ENCODE measurements around the gene SLC6A13.
"Not testable (repeated sequence)": the region's sequence is repeated elsewhere in the genome, so short reads cannot be mapped to it uniquely, and the experiment has no call there.

Gene SLC6A13

DNA sequence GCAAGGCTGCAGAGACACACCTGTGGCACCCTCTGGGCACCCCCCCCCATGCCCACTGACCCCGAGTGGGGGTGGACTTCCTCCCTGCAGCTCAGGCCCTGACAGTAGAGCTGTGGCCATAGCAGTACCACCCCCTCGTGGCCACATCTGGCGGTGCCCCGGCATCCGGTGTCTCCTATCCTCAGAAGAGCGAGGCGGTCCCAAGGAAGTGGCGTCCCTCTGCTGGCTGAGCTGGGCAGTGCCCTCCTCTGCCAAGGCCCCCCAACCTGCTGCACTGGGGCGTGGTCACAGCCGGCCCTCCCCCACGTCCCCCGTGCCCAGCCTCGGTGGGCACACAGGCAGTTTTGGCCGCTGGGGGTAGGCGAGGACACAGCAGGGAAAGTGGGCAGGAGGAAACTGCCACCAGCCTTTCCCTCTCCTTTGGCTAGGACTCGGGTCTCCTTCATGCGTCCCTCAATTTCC is 42.7 kb downstream of the SLC6A13 start:
- H2AFZ ChIP-seq (ENCODE audit: low read length): no peak overlapping the region
- no peaks in the 10 kb centered on the region for H3K9me3 ChIP-seq (ENCODE audit: low read length)
- H3K79me2 ChIP-seq (ENCODE audit: insufficient read depth, low read length): no peaks in the 10 kb centered on the region
- H3K27me3 ChIP-seq (ENCODE audit: insufficient read depth, low read length): peaks cover 6% of the 10 kb centered on the region; the same call in 1 of the 2 replicates
- H3K9ac ChIP-seq (ENCODE audit: low read length): no peak overlapping the region
- H3K9me2 ChIP-seq (ENCODE audit: low read depth, low read length): no peaks in the 10 kb centered on the region
- H3F3A ChIP-seq (ENCODE audit: insufficient read depth, low read length): no peaks in the 10 kb centered on the region
- no peaks in the 10 kb centered on the region for H3K36me3 ChIP-seq (ENCODE audit: insufficient read depth, low read length)
- no peak overlapping the region for H3K4me2 ChIP-seq (ENCODE audit: low read length)
- TF ChIP-seq, protein P1, sequence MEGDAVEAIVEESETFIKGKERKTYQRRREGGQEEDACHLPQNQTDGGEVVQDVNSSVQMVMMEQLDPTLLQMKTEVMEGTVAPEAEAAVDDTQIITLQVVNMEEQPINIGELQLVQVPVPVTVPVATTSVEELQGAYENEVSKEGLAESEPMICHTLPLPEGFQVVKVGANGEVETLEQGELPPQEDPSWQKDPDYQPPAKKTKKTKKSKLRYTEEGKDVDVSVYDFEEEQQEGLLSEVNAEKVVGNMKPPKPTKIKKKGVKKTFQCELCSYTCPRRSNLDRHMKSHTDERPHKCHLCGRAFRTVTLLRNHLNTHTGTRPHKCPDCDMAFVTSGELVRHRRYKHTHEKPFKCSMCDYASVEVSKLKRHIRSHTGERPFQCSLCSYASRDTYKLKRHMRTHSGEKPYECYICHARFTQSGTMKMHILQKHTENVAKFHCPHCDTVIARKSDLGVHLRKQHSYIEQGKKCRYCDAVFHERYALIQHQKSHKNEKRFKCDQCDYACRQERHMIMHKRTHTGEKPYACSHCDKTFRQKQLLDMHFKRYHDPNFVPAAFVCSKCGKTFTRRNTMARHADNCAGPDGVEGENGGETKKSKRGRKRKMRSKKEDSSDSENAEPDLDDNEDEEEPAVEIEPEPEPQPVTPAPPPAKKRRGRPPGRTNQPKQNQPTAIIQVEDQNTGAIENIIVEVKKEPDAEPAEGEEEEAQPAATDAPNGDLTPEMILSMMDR (IDR thresholded peaks at IDR 0.05; ENCODE audit: low read length): peak; percentile 98
- no peak for TF ChIP-seq EZH2 (IDR thresholded peaks at IDR 0.05; ENCODE audit: borderline replicate concordance, low read length)
- H3K4me3 ChIP-seq (ENCODE audit: low read depth, low read length, poor library complexity, severe bottlenecking): no peak overlapping the region
- H3K4me1 ChIP-seq (ENCODE audit: insufficient read depth, low read length, severe bottlenecking): no peaks in the 10 kb centered on the region
- H4K20me1 ChIP-seq (ENCODE audit: insufficient read depth, low read length): no peaks in the 10 kb centered on the region
- no peak overlapping the region for H3K27ac ChIP-seq (ENCODE audit: low read depth, low read length, poor library complexity, severe bottlenecking)

DNA sequence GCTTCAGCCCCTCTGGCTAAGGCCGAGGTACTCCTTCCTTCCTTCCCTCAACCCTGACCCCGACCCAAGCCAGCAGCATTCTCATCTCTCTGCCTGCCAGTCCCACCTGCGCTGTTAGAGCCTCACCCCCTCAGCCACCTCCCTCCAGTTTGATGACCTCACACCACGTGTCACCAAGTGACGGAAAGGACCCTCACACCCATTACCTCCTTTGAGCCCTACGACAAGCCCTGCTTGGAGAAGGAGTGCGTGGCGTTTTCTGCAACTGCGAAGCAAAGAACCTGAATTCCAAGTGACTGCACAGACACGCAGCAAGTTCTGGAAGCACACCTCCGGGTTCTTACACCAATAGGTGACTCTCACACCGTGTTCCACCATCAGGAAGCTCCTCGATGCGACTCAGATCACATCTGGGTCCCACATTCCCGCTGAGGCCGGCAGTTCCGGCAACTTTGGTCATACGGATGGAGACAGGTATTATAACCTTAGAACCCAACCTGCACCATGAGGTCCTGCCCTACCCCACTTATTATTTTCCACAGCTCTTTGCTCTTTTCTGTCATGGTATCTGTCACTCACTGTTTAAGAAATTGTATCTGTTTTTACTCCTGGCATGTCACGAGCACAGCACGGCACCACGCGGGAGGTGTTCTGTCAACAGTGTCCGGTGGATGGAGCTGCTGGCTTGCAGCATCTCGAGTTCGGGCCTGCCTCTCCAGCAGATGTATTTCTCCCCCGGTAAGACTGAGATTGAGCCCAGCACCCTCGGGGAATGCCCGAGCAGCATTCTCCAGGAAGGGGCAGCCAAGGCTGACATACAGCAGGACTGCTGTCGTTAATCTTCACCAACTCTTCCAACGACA is 43.7 kb downstream of the SLC6A13 start:
- no peaks in the 10 kb centered on the region for H3K36me3 ChIP-seq (ENCODE audit: insufficient read depth, low read length)

DNA sequence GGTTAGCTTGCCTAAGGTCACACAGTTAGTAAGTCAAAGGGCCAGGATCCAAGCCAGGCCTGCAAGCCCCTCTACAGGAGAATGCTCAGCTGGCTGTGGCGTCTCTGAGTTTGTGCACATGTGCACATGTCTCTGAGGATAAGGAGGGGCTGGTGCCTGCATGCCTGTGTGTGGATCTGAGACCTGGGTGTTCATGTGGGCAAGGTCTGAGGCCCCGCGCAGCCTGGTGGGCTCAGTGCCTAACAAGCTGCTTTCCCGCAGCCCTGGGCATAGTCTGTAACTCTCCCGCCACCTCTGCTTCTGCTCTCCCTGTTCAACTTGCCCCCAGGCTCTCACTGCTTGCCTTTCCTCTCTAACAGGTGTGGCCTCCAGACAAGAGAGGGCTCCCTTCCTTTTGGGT is 44.4 kb downstream of the SLC6A13 start:
- TF ChIP-seq EZH2 (IDR thresholded peaks at IDR 0.05; ENCODE audit: borderline replicate concordance, low read length): no peak
- H3K36me3 ChIP-seq (ENCODE audit: insufficient read depth, low read length): no peaks in the 10 kb centered on the region

More for the DNA sequence above, 43.7 kb downstream of the SLC6A13 start:
- Histone ChIP-seq H3K4me2 (ENCODE audit: low read length) (no peak overlapping the region), H3K4me3 (ENCODE audit: low read depth, low read length, poor library complexity, severe bottlenecking) (no peak overlapping the region), H3K27ac (ENCODE audit: low read depth, low read length, poor library complexity, severe bottlenecking) (no peak overlapping the region), H3K27me3 (ENCODE audit: insufficient read depth, low read length) (peaks cover 10% of the 10 kb centered on the region; the same call in 1 of the 2 replicates), H3K9ac (ENCODE audit: low read length) (no peak overlapping the region), H4K20me1 (ENCODE audit: insufficient read depth, low read length) (no peaks in the 10 kb centered on the region), H3F3A (ENCODE audit: insufficient read depth, low read length) (no peaks in the 10 kb centered on the region), H3K9me2 (ENCODE audit: low read depth, low read length) (no peaks in the 10 kb centered on the region), H2AFZ (ENCODE audit: low read length) (no peak overlapping the region), H3K79me2 (ENCODE audit: insufficient read depth, low read length) (no peaks in the 10 kb centered on the region), H3K9me3 (ENCODE audit: low read length) (no peaks in the 10 kb centered on the region), H3K4me1 (ENCODE audit: insufficient read depth, low read length, severe bottlenecking) (no peaks in the 10 kb centered on the region)
- TF ChIP-seq EZH2 (IDR thresholded peaks at IDR 0.05; ENCODE audit: borderline replicate concordance, low read length): no peak
- TF ChIP-seq, protein P1 (IDR thresholded peaks at IDR 0.05; ENCODE audit: low read length): no peak

DNA sequence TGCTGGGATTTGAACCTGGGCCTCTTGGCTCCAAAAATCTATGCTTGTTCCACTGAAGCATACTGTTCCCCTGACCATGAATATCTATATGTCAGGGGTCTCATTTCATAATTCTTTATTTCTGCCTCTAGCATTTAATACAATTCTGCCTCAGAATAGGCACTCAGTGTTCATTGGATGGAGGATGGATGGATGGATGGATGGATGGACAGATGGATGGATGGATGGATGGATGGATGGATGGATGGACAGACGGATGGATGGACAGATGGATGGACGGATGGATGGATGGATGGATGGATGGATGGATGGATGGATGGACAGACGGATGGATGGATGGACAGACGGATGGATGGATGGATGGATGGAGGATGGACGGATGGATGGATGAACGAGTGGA is 45.6 kb downstream of the SLC6A13 start:
- H3K4me1 ChIP-seq (ENCODE audit: insufficient read depth, low read length, severe bottlenecking); H3F3A ChIP-seq (ENCODE audit: insufficient read depth, low read length); H3K27ac ChIP-seq (ENCODE audit: low read depth, low read length, poor library complexity, severe bottlenecking); H3K4me2 ChIP-seq (ENCODE audit: low read length); H3K79me2 ChIP-seq (ENCODE audit: insufficient read depth, low read length); H3K9ac ChIP-seq (ENCODE audit: low read length); H3K9me3 ChIP-seq (ENCODE audit: low read length); H3K9me2 ChIP-seq (ENCODE audit: low read depth, low read length); H3K36me3 ChIP-seq (ENCODE audit: insufficient read depth, low read length); H3K4me3 ChIP-seq (ENCODE audit: low read depth, low read length, poor library complexity, severe bottlenecking); H2AFZ ChIP-seq (ENCODE audit: low read length); H4K20me1 ChIP-seq (ENCODE audit: insufficient read depth, low read length): not testable (repeated sequence)
- peaks cover 18% of the 10 kb centered on the region; the same call in 1 of the 2 replicates for H3K27me3 ChIP-seq (ENCODE audit: insufficient read depth, low read length)

More for the DNA sequence above, 44.4 kb downstream of the SLC6A13 start:
- no peak overlapping the region for H3K9ac ChIP-seq (ENCODE audit: low read length)
- H3K9me2 ChIP-seq (ENCODE audit: low read depth, low read length): no peaks in the 10 kb centered on the region
- H3K79me2 ChIP-seq (ENCODE audit: insufficient read depth, low read length): no peaks in the 10 kb centered on the region
- H3K9me3 ChIP-seq (ENCODE audit: low read length): no peaks in the 10 kb centered on the region
- H2AFZ ChIP-seq (ENCODE audit: low read length): no peak overlapping the region
- no peak overlapping the region for H3K27ac ChIP-seq (ENCODE audit: low read depth, low read length, poor library complexity, severe bottlenecking)
- peaks cover 13% of the 10 kb centered on the region; the same call in 1 of the 2 replicates for H3K27me3 ChIP-seq (ENCODE audit: insufficient read depth, low read length)
- H3K4me2 ChIP-seq (ENCODE audit: low read length): no peak overlapping the region
- no peaks in the 10 kb centered on the region for H3K4me1 ChIP-seq (ENCODE audit: insufficient read depth, low read length, severe bottlenecking)
- no peaks in the 10 kb centered on the region for H3F3A ChIP-seq (ENCODE audit: insufficient read depth, low read length)
- H3K4me3 ChIP-seq (ENCODE audit: low read depth, low read length, poor library complexity, severe bottlenecking): no peak overlapping the region
- no peaks in the 10 kb centered on the region for H4K20me1 ChIP-seq (ENCODE audit: insufficient read depth, low read length)
